GM10266 (cell line): ENCODE data around the gene RTN4IP1.
A peak's percentile ranks its signal among the peaks of the same experiment; 100 is the strongest.

Source experiments
- DNase-seq: peaks from one replicate; pipeline ENCODE4 v3.0.0; 2012; ENCODE audit errors: extremely low spot score
- CTCF ChIP-seq: IDR thresholded peaks from 2 replicates; pipeline ENCODE4 v1.5.1; 2012; ENCODE audit warnings: mild to moderate bottlenecking, low read depth; ENCODE audit not compliant: control insufficient read depth, insufficient read depth; ENCODE audit errors: missing control alignments

The RTN4IP1 gene, protein sequence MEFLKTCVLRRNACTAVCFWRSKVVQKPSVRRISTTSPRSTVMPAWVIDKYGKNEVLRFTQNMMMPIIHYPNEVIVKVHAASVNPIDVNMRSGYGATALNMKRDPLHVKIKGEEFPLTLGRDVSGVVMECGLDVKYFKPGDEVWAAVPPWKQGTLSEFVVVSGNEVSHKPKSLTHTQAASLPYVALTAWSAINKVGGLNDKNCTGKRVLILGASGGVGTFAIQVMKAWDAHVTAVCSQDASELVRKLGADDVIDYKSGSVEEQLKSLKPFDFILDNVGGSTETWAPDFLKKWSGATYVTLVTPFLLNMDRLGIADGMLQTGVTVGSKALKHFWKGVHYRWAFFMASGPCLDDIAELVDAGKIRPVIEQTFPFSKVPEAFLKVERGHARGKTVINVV

DNA sequence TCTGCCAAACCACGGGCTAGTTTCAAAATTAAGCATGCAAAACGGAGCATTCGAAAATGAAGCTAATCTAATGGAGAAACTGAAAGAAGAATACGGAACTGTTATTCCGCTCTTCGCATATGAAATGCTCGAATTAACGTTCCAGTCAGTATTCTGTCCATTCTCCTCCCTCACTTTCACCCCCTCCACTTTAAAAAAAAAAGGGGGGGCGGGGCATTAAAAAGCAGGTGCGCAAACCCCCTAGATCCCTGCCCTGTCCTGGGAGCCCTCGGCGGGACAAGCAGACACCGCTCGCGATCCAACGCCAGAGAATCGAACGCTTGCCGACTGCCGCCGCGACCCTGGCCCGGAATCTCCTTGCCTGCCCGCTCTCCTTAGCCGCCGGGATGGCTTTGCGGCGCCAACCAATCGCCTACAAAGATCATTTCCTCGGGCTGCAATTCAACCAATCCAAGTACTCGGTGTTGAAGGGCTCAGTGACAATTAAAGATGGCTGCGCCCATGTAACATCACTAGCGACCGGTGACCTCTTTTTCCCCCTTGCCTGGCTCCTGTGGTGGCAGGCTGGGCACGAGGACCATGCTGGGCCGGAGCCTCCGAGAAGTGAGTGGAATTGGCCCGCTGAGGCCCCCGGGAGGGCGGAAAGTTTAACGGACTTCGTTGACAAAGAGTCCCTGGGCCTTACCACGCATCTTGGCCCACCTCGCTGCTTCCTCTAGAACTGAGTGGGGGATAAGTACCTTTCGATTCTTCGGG lies at the start of gene RTN4IP1, which contains the start of gene QRSL1:
RTN4IP1 (minus strand) TSS at position 396 of the 756 bp plus-strand sequence. CDS start 477 bp downstream, outside the sequence.
QRSL1 (plus strand) TSS at position 476 of the 756 bp plus-strand sequence; CDS start at position 580, 104 bp downstream.
- no peak for TF ChIP-seq CTCF
- peak; percentile 91 for DNase-seq

GRCh38 chr6:106677282-106677681 lies 48.0 kb upstream of the RTN4IP1 start:
- DNase-seq, result no peak
- TF ChIP-seq CTCF, result no peak

DNA sequence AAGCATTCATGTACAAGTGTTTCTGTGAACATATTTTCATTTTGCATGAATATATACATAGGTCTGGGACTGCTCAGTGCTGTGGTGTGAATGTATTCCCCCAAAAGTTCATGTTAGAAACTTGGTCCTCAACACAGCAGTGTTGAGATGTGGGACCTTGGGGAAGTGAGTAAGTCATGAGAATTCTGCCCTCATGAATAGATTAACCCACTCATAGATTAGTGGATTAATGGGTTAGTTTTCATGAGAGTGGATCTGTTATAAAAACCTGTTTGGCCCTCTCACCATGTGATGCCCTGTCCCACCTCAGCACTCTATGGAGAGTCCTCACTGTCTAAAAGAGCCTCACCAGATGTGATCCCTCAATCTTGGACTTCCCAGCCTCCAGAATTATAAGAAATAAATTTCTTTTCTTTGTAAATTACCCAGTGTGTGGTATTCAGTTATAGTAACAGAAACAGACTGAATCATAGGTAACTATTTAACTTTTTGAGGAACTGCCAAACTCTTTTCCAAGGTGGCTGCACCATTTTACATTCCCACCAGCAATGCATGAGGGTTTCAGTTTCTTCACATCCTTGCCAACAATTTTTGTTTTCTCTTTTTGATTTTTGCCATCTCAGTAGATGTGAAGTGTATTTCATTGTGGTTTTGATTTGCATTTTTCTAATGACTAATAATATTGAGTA lies 45.4 kb upstream of the RTN4IP1 start:
- DNase-seq, result no peak
- TF ChIP-seq CTCF, result no peak

DNA sequence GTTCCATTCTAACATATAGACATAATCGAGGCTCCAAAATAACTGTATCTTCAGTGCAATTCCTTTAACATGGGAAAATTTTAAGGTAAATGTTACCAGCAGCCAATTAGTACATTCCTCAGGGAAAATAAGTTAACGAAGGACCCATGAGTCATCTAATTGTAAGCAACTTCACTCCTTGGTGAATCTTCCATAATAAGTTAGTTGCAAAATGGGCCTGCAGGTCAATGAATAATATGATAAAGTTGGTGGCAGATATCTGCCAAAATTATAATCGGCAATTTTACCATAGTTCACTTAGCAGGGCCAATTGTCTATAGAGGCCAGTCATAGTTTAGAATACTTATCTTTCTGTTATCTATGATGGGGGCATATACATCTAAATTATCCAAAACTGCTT lies 42.4 kb upstream of the RTN4IP1 start:
- no peak for TF ChIP-seq CTCF
- DNase-seq, result no peak

DNA sequence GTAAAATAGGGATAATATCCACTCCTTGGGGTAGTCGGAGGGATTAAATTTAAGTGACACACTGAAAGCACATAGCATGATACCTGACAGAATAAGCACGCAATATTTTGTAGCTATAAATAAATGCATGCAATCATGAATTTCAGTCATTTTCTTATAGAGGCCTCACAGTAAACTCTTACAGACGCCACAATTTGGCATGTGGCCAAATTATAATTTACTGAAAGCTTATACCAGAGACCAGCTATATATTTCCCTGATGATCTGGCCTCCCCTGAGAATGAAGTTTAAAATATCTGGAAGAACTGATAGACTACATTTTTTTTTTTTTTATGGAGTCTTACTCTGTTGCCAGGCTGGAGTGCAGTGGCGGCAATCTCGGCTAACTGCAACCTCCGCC lies 40.9 kb upstream of the RTN4IP1 start:
- no peak for DNase-seq
- no peak for TF ChIP-seq CTCF

- TF ChIP-seq CTCF, result no peak
- DNase-seq, result no peak
Observed at GRCh38 chr6:106667022-106667402, 37.7 kb upstream of the RTN4IP1 start.
